GM12801 (cell line): ENCODE data around the gene KCNT2.

Experiments
- CTCF ChIP-seq: IDR thresholded peaks from one replicate; pipeline ENCODE4 v1.5.1; 2011; ENCODE audit warnings: control low read depth; ENCODE audit not compliant: insufficient read length; ENCODE audit errors: extremely low read depth

KCNT2 gene

GRCh38 chr1:196381544-196381943, 226.7 kb downstream of the KCNT2 start:
- no peak for TF ChIP-seq CTCF

- no peak for TF ChIP-seq CTCF
Measured at GRCh38 chr1:196380316-196380715, 227.9 kb downstream of the KCNT2 start.

DNA sequence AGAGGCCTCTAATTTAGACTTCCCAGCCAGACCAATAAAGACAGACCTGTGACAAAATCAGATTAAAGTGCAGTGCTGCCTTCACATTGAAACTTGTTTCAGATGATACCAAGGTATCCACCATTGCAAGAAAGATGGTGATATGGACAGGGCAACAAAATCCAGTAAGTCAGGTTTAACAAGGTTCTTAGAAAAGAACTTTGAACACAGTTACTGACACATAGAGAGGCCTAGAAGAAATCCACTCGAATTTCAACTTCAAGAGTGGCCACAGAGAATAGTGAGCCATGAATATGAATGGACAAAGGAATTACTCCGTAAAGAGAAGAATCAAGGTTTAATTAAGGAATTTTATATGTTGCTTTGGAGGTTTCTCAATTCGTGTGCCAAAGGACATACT, 230.4 kb downstream of the KCNT2 start:
- no peak for TF ChIP-seq CTCF

- TF ChIP-seq CTCF: no peak
Measured at GRCh38 chr1:196376630-196377328, 231.5 kb downstream of the KCNT2 start.

DNA sequence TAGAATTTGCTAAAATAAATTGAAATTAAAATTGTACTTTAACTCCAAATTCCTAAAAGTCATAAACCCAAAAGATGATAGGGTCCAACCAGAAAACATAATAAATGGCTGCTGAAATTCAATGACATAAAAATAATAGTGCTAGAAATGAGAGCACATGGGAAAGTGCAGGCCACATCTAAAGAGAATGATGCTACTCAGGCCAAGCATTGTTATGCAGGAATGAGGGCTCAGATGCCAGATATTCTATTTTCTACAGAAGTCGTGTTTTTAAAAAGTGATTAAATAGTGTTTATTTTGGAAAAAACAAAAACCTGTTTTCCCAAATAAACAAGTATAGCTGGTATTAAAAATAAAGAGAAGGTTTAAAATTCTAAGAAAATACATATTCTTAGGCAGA, 234.4 kb downstream of the KCNT2 start:
- no peak for TF ChIP-seq CTCF

- no peak for TF ChIP-seq CTCF
Measured at GRCh38 chr1:196372896-196373536, 235.2 kb downstream of the KCNT2 start.

- TF ChIP-seq CTCF: no peak
Measured at GRCh38 chr1:196367838-196368237, 240.4 kb downstream of the KCNT2 start.
